IMR-90 (cell line): ENCODE measurements around the gene TFEB. TPM values are rescaled to one million over a fixed set of nuclear protein-coding genes. Genes with fewer than 3 reads are reported as not detected.

Experiments
- ATAC-seq: fragments of 200-7000 bp; cut with Tn5 transposase; 2 replicates; pipeline ENCODE4 v1.9.1; 2020; ENCODE audit warnings: low read depth, mild to moderate bottlenecking, moderate library complexity
- BruUV-seq: library from RNA; stranded (reverse); fragments of 400-500 nt; replicated peaks from 2 replicates; lab custom pipeline; 2021; lab: Mats Ljungman, UMichigan
- CTCF ChIA-PET: fragments of 300-600 bp; formaldehyde crosslinking; extraction: SDS; loops from one replicate; lab custom pipeline; 2021; ENCODE audit warnings: antibody characterized with exemption; lab: Yijun Ruan, JAX
- POLR2A ChIA-PET: fragments of 300-600 bp; sonication (Branson Sonifier 250); formaldehyde crosslinking; loops from one replicate; lab custom pipeline; 2022; ENCODE audit warnings: antibody characterized with exemption; ENCODE audit not compliant: unreplicated experiment; lab: Charles Lee
- DNase-seq: peaks from one replicate; pipeline ENCODE4 v3.0.0; 2013
- H2AFZ ChIP-seq: replicated peaks from 2 replicates; pipeline ENCODE3; 2013; ENCODE audit warnings: low read length, mild to moderate bottlenecking; ENCODE audit not compliant: poor library complexity
- H2AK5ac ChIP-seq: 2 replicates; pipeline ENCODE4 v1.6.1; 2013; ENCODE audit warnings: low read depth, low read length, inconsistent platforms
- H2AK9ac ChIP-seq: replicated peaks from 2 replicates; pipeline ENCODE3; 2013; ENCODE audit warnings: mild to moderate bottlenecking, low read depth, low read length, moderate library complexity; ENCODE audit not compliant: poor library complexity
- H2BK120ac ChIP-seq: 2 replicates; pipeline ENCODE4 v1.6.1; 2013; ENCODE audit warnings: low read depth, low read length, inconsistent platforms
- H2BK15ac ChIP-seq: 3 replicates; pipeline ENCODE4 v1.6.1; 2013; ENCODE audit warnings: low read depth, low read length, inconsistent platforms
- H2BK20ac ChIP-seq: 2 replicates; pipeline ENCODE4 v1.6.1; 2013; ENCODE audit warnings: low read depth, mild to moderate bottlenecking, inconsistent platforms, low read length, moderate library complexity
- H2BK5ac ChIP-seq: 2 replicates; pipeline ENCODE4 v1.6.1; 2013; ENCODE audit warnings: mild to moderate bottlenecking, low read depth, low read length, inconsistent platforms; ENCODE audit not compliant: poor library complexity, severe bottlenecking
- H3K14ac ChIP-seq: replicated peaks from 2 replicates; pipeline ENCODE4 v1.6.1; 2013; ENCODE audit warnings: low read depth, low read length, inconsistent platforms
- H3K18ac ChIP-seq: 2 replicates; pipeline ENCODE4 v1.6.1; 2013; ENCODE audit warnings: low read depth, low read length, control low read depth
- H3K23ac ChIP-seq: 2 replicates; pipeline ENCODE4 v1.6.1; 2013; ENCODE audit warnings: low read depth, low read length, inconsistent platforms
- H3K27ac ChIP-seq: 2 replicates; pipeline ENCODE4 v1.5.1; 2013; ENCODE audit warnings: mild to moderate bottlenecking, control low read depth, low read length; ENCODE audit not compliant: insufficient read depth
- H3K27me3 ChIP-seq: 2 replicates; pipeline ENCODE4 v1.6.1; 2013; ENCODE audit warnings: low read length; ENCODE audit not compliant: control insufficient read depth, insufficient read depth
- H3K36me3 ChIP-seq: 2 replicates; pipeline ENCODE4 v1.6.1; 2013; ENCODE audit warnings: low read length, mixed read lengths; ENCODE audit not compliant: control insufficient read depth, insufficient read depth
- H3K4ac ChIP-seq: 2 replicates; pipeline ENCODE4 v1.6.1; 2013; ENCODE audit warnings: low read depth, low read length, inconsistent platforms
- H3K4me1 ChIP-seq: 2 replicates; pipeline ENCODE4 v1.6.1; 2013; ENCODE audit warnings: low read length, mixed read lengths; ENCODE audit not compliant: control insufficient read depth, insufficient read depth
- H3K4me2 ChIP-seq: 2 replicates; pipeline ENCODE4 v1.6.1; 2013; ENCODE audit warnings: low read depth, mild to moderate bottlenecking, control low read depth, low read length, moderate library complexity
- H3K4me3 ChIP-seq: 2 replicates; pipeline ENCODE4 v1.5.1; 2013; ENCODE audit warnings: low read depth, mild to moderate bottlenecking, control low read depth, low read length, moderate library complexity; ENCODE audit not compliant: insufficient read depth
- H3K56ac ChIP-seq: 2 replicates; pipeline ENCODE4 v1.6.1; 2013; ENCODE audit warnings: low read length, inconsistent platforms; ENCODE audit not compliant: insufficient read depth; ENCODE audit errors: extremely low read depth
- H3K79me1 ChIP-seq, 2 experiments: 2 replicates each; pipeline ENCODE4 v1.6.1; 2013; ENCODE audit warnings: low read length in 2 of 2, inconsistent platforms in 1 of 2, low read depth in 1 of 2
- H3K9ac ChIP-seq: 2 replicates; pipeline ENCODE4 v1.6.1; 2013; ENCODE audit warnings: low read depth, low read length, control low read depth
- H3K9me1 ChIP-seq: 2 replicates; pipeline ENCODE4 v1.6.1; 2013; ENCODE audit warnings: low read length, inconsistent platforms; ENCODE audit not compliant: insufficient read depth
- H3K9me3 ChIP-seq: 2 replicates; pipeline ENCODE4 v1.6.1; 2013; ENCODE audit warnings: low read length; ENCODE audit not compliant: control insufficient read depth, insufficient read depth
- H4K20me1 ChIP-seq: 2 replicates; pipeline ENCODE4 v1.6.1; 2013; ENCODE audit warnings: low read length, inconsistent platforms; ENCODE audit not compliant: insufficient read depth
- H4K5ac ChIP-seq: 2 replicates; pipeline ENCODE4 v1.6.1; 2013; ENCODE audit warnings: mild to moderate bottlenecking, low read depth, low read length, control low read depth
- H4K8ac ChIP-seq, 2 experiments: 2 replicates each; pipeline ENCODE4 v1.6.1; 2013; ENCODE audit warnings: low read depth in 2 of 2, low read length in 2 of 2, control low read depth in 1 of 2, inconsistent platforms in 1 of 2
- H4K91ac ChIP-seq: 2 replicates; pipeline ENCODE4 v1.6.1; 2013; ENCODE audit warnings: low read depth, low read length, inconsistent platforms; ENCODE audit not compliant: insufficient read depth
- BHLHE40 ChIP-seq: fragments of 150-350 bp; IDR thresholded peaks from 2 replicates; pipeline ENCODE4 v1.6.1; 2016; ENCODE audit warnings: mild to moderate bottlenecking, low read depth, low read length
- CEBPB ChIP-seq: IDR thresholded peaks from 2 replicates; pipeline ENCODE4 v1.6.1; 2012; ENCODE audit warnings: low read depth, low read length, improper control_type of control experiment
- CHD1 ChIP-seq: IDR thresholded peaks from 2 replicates; pipeline ENCODE4 v1.6.1; 2012; ENCODE audit warnings: low read depth, low read length, improper control_type of control experiment
- FOS ChIP-seq: fragments of 150-350 bp; IDR thresholded peaks from 2 replicates; pipeline ENCODE4 v1.6.1; 2016; ENCODE audit warnings: low read depth, low read length
- MAFK ChIP-seq: IDR thresholded peaks from 2 replicates; pipeline ENCODE4 v1.6.1; 2012; ENCODE audit warnings: low read depth, low read length, improper control_type of control experiment
- MAZ ChIP-seq: IDR thresholded peaks from 2 replicates; pipeline ENCODE4 v1.6.1; 2012; ENCODE audit warnings: low read depth, mild to moderate bottlenecking, low read length, improper control_type of control experiment, moderate library complexity, borderline replicate concordance
- MXI1 ChIP-seq: IDR thresholded peaks from 2 replicates; pipeline ENCODE4 v1.6.1; 2012; ENCODE audit warnings: low read depth, mild to moderate bottlenecking, low read length, moderate library complexity, borderline replicate concordance
- NFE2L2 ChIP-seq: fragments of 150-350 bp; IDR thresholded peaks from 2 replicates; pipeline ENCODE4 v1.6.1; 2016; ENCODE audit warnings: low read depth, mild to moderate bottlenecking, low read length
- POLR2A ChIP-seq: IDR thresholded peaks from 2 replicates; pipeline ENCODE4 v1.6.1; 2012; ENCODE audit warnings: mild to moderate bottlenecking, low read depth, low read length
- RAD21 ChIP-seq: IDR thresholded peaks from 2 replicates; pipeline ENCODE4 v1.6.1; 2012; ENCODE audit warnings: low read length, improper control_type of control experiment
- RCOR1 ChIP-seq: IDR thresholded peaks from 2 replicates; pipeline ENCODE4 v1.6.1; 2012; ENCODE audit warnings: mild to moderate bottlenecking, low read length, improper control_type of control experiment; ENCODE audit not compliant: insufficient replicate concordance
- RFX5 ChIP-seq: IDR thresholded peaks from 2 replicates; pipeline ENCODE4 v1.8.0; 2012; ENCODE audit warnings: low read depth, mild to moderate bottlenecking, low read length, moderate library complexity
- SMC3 ChIP-seq: fragments of 150-350 bp; IDR thresholded peaks from 2 replicates; pipeline ENCODE4 v1.6.1; 2016; ENCODE audit warnings: low read depth, mild to moderate bottlenecking, antibody characterized with exemption, low read length, moderate library complexity
- WGBS, 2 experiments: methylation state at CpG; one replicate each; pipeline versions ENCODE4 v1.1.5 to v1.1.7; 2013; ENCODE audit warnings: missing lambda C conversion rate in 2 of 2; ENCODE audit not compliant: insufficient read length in 1 of 2; ENCODE audit errors: extremely low coverage in 2 of 2; 5-methylcytosine and 5-hydroxymethylcytosine counted together
- dilution Hi-C: fragments of 300-500 bp; cut with HindIII; formaldehyde crosslinking; loops from one replicate; pipeline ENCODE4 v1.14.3; 2018; ENCODE audit warnings: low sequenced_read_pairs; ENCODE audit not compliant: unreplicated experiment
- in situ Hi-C: fragments of 300-500 bp; cut with MboI; formaldehyde crosslinking; loops from 3 replicates; pipeline ENCODE4 v1.14.3; 2019; ENCODE audit warnings: low sequenced_read_pairs, inconsistent platforms, mixed read lengths
- intact Hi-C: fragments of 100-400 bp; cut with micrococcal nuclease; formaldehyde crosslinking; loops from 2 replicates; pipeline ENCODE4 v1.10.0; 2022
- polyA plus RNA-seq, 3 experiments: library from polyadenylated mRNA; depleted of rRNA; stranded (reverse); fragments of >200 nt; gene quantifications; 2 replicates each; pipeline ENCODE4 v1.2.3, GENCODE V29; 2012; ENCODE audit warnings: low replicate concordance in 1 of 3
- total RNA-seq: library from RNA; depleted of rRNA; stranded (reverse); fragments of >200 nt; gene quantifications from 2 replicates; pipeline ENCODE4 v1.2.3, GENCODE V29; 2012
- TF ChIP-seq, protein P1 (sequence below): conservative IDR thresholded peaks from 2 replicates; pipeline ENCODE4 v1.5.1; 2012; ENCODE audit warnings: mild to moderate bottlenecking, low read depth, low read length, improper control_type of control experiment
- TF ChIP-seq, protein P2 (sequence below): fragments of 150-350 bp; IDR thresholded peaks from 2 replicates; pipeline ENCODE4 v1.6.1; 2016; ENCODE audit warnings: low read depth, mild to moderate bottlenecking, low read length, moderate library complexity, borderline replicate concordance

TFEB gene
- total and polyA plus RNA-seq, 2 of the 4 experiments (the other 2 are of a cell fraction) = 4.5 to 4.9 TPM

DNA sequence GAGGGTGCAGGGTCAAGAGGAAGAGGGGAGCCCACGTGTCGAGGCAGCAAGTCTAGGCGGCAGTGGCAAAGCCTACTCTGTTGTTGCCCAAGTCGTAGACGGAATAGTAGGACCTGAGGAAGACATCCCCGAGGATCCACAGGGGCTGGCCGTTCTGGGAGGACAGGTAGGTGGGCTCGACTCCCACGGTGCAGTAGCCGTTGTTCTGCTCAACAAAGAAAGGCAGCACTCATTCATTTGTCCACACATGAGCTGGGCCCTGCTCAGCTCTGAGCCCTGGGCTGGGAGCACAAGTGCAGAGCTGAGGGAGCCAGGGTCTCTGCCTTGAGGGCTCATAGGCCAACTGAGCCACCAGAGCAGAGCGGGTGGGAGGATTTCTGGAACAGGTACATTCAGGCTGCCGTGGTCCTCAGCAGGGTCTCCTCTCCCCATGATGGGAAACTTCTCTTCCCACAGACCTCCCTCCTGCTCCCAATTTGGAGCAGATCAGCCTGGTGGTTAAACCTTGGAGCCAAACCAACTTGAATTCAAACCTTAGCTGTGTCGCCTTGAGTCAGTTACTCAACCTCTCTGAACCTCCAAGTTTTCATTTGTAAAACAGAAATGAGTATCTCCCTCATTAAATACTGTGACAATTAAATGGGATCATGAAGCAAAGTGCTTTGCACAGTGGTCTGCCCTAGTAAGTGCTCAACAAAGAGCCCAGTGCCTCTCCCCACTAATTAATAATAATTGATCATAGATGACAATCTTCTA is 1.6 kb upstream of the TFEB start:
- H2AK9ac ChIP-seq = no peak overlapping the region
- H3K18ac ChIP-seq = no peak overlapping the region
- no peak overlapping the region for H4K91ac ChIP-seq
- peaks cover 12% of the 10 kb centered on the region for H3K4me1 ChIP-seq
- no peak overlapping the region for H3K4me2 ChIP-seq
- dilution Hi-C loops = no loop called here
- no peak overlapping the region for H2BK20ac ChIP-seq
- H2AFZ ChIP-seq = no peak overlapping the region
- H4K5ac ChIP-seq = no peak overlapping the region
- H2AK5ac ChIP-seq = no peak overlapping the region
- H2BK15ac ChIP-seq = no peak overlapping the region
- no peak overlapping the region for H2BK5ac ChIP-seq
- H3K14ac ChIP-seq = no peak overlapping the region
- H3K27ac ChIP-seq = no peak overlapping the region
- no peak overlapping the region for H3K4ac ChIP-seq
- H4K8ac ChIP-seq = no peak overlapping the region
- H3K9me1 ChIP-seq = peaks cover 4% of the 10 kb centered on the region; the same call in 1 of the 2 replicates
- CTCF ChIA-PET = no interaction called here
- H3K4me3 ChIP-seq = no peak overlapping the region
- H3K27me3 ChIP-seq = peaks cover 4% of the 10 kb centered on the region; the same call in 1 of the 2 replicates
- H4K20me1 ChIP-seq = no peaks in the 10 kb centered on the region
- POLR2A ChIA-PET = no interaction called here
- BruUV-seq = no TSS peak
- H3K36me3 ChIP-seq = no peaks in the 10 kb centered on the region
- H3K23ac ChIP-seq = no peak overlapping the region
- intact Hi-C loops = no loop called here
- in situ Hi-C loops = no loop called here
- no peak overlapping the region for H3K9ac ChIP-seq
- H3K56ac ChIP-seq = no peak overlapping the region
- no peak for DNase-seq
- no peak overlapping the region for H2BK120ac ChIP-seq
- 76% methylated on average over 8 of the region's 13 CpGs; no CpG with 5 or more reads in 1 of the 2 experiments for WGBS, 2 experiments
- H3K9me3 ChIP-seq = no peaks in the 10 kb centered on the region
- peaks cover 6 to 13% of the 10 kb centered on the region in 2 experiments; a peak in 2 of 4 replicates for H3K79me1 ChIP-seq
- ATAC-seq = no peak
- TF ChIP-seq NFE2L2 (no peak), CEBPB (no peak), MXI1 (no peak), MAFK (no peak), POLR2A (no peak), BHLHE40 (no peak), RAD21 (no peak), MAZ (no peak), CHD1 (no peak), FOS (no peak), SMC3 (no peak), RFX5 (no peak), RCOR1 (no peak)
- TF ChIP-seq, protein P1, sequence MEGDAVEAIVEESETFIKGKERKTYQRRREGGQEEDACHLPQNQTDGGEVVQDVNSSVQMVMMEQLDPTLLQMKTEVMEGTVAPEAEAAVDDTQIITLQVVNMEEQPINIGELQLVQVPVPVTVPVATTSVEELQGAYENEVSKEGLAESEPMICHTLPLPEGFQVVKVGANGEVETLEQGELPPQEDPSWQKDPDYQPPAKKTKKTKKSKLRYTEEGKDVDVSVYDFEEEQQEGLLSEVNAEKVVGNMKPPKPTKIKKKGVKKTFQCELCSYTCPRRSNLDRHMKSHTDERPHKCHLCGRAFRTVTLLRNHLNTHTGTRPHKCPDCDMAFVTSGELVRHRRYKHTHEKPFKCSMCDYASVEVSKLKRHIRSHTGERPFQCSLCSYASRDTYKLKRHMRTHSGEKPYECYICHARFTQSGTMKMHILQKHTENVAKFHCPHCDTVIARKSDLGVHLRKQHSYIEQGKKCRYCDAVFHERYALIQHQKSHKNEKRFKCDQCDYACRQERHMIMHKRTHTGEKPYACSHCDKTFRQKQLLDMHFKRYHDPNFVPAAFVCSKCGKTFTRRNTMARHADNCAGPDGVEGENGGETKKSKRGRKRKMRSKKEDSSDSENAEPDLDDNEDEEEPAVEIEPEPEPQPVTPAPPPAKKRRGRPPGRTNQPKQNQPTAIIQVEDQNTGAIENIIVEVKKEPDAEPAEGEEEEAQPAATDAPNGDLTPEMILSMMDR = no peak
- TF ChIP-seq, protein P2, sequence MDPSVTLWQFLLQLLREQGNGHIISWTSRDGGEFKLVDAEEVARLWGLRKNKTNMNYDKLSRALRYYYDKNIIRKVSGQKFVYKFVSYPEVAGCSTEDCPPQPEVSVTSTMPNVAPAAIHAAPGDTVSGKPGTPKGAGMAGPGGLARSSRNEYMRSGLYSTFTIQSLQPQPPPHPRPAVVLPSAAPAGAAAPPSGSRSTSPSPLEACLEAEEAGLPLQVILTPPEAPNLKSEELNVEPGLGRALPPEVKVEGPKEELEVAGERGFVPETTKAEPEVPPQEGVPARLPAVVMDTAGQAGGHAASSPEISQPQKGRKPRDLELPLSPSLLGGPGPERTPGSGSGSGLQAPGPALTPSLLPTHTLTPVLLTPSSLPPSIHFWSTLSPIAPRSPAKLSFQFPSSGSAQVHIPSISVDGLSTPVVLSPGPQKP = no peak
